NCI-H187 (cell line): ENCODE data around the gene MAGEB6.
"Not testable (repeated sequence)": the region's sequence is repeated elsewhere in the genome, so short reads cannot be mapped to it uniquely, and the experiment has no call there.

Experiments
- DNase-seq, 2 experiments: peaks; one replicate each; lab custom pipeline; 2025; lab: John Stamatoyannopoulos, UW

The MAGEB6 gene, protein sequence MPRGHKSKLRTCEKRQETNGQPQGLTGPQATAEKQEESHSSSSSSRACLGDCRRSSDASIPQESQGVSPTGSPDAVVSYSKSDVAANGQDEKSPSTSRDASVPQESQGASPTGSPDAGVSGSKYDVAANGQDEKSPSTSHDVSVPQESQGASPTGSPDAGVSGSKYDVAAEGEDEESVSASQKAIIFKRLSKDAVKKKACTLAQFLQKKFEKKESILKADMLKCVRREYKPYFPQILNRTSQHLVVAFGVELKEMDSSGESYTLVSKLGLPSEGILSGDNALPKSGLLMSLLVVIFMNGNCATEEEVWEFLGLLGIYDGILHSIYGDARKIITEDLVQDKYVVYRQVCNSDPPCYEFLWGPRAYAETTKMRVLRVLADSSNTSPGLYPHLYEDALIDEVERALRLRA

DNA sequence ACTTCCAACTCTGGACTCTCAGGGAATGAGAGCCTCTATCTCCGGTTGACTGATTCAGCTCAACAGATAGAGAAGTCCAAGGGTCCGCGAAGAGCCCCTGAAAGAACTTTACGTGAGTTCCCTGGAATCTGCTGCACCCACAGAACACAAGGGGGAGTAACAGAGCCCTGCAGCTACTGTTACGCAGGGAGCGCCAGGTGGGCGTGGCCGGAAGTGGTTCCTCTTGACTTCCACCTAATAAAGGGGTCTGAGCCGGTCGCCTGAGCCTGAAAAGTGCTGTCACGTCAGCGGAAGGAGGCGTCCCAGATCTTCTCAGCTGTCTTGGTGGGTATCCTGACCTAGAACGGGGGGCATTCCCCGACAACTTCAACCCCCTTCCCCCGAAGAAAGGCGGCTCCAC, at the start of gene MAGEB6:
Gene MAGEB6 (plus strand): TSS at position 237 of the 400 bp plus-strand sequence. CDS start 1,407 bp downstream, outside the sequence.
- no peak for DNase-seq

DNA sequence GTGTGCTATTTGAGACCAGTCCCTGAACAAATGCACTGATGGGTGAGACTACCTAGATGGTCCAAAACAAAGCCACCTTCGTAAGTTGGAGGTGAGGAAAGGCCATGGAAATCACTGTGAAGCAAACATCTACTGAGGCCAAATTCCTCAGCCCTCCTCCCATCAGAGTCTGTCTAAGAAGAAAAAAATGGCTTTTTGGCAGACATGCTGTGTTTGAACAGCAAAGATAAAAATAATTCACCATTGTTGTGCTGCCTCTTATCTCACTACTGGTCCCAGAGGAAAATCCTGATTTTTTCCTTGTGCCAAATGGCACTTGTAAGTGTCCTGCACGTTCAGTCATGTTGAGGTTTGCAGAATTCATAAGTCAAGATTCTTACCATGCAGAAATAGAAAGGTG, 46.2 kb upstream of the MAGEB6 start:
- DNase-seq: no peak

DNA sequence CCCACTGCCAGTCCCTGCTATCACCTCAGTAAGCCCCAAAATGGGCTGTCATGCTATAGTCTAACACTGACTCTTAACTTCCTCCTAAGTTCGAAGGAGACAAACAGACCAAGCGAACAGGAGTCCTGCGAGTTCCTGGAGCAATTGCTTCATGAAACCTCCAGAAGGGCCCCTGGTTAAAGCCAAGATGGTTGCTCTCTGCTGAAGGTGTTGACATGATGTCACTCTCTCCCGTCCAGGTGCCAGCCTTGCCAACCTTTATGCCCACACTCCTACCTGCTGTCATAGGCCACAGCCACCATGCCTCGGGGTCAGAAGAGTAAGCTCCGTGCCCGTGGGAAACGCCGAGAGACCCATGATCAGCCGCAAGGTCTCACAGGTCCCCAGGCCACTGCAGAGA, 31.9 kb upstream of the MAGEB6 start, which contains the start of gene MAGEB6B:
Gene MAGEB6B (plus strand): TSS at position 301 of the 400 bp plus-strand sequence. CDS start 0 bp downstream, at position 301.
- DNase-seq: no peak

DNA sequence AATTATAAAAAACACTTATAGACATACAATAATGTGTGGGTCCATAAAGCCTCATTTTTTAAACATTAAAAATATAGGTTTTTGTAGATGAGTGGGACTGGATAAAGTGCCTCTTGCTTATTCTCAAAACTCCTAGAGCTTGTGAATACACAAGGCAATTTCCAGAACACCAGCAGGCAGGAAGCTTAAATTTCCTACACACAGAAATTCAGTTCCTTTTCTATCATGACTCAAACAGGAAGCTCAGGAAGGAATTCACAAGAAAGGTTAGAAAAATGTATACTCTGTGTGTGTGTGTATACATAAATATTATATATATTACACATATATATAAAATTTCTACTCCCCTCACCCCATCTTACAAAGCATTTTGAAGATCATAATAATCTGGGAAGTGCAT, 11.3 kb downstream of the MAGEB6 start:
- no peak for DNase-seq

DNA sequence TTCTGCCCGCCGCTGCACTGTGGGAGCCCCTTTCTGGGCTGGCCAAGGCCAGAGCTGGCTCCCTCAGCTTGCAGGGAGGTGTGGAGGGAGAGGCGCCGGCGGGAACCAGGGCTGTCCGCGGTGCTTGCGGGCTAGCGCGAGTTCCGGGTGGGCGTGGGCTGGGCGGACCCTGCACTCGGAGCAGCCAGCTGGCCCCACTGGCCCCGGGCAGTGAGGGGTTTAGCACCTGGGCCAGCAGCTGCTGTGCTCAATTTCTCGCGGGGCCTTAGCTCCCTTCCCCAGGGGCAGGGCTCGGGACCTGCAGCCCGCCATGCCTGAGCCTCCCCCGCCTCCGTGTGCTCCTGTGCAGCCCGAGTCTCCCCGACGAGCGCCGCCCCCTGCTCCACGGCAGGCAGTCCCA, 12.5 kb downstream of the MAGEB6 start:
- not testable (repeated sequence) for DNase-seq

DNA sequence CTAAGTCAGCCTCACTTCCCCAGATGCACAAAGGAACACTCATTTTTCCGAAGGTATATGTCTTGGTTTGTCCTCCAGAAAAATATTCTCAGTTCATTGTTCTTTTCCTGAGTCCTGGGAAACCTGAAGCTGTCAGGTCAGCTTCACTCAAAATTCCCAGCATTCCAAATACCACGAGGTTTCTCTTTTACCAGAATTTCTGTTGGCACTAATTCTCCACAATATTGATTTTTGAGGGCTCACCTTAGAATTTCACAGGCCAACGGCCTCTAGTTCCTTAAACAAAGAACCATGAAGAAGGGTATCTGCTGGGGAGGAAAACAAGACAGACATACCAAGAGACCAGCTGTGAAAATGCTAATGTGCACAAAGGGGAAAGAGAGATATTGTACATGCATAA, 15.8 kb downstream of the MAGEB6 start:
- no peak for DNase-seq

DNA sequence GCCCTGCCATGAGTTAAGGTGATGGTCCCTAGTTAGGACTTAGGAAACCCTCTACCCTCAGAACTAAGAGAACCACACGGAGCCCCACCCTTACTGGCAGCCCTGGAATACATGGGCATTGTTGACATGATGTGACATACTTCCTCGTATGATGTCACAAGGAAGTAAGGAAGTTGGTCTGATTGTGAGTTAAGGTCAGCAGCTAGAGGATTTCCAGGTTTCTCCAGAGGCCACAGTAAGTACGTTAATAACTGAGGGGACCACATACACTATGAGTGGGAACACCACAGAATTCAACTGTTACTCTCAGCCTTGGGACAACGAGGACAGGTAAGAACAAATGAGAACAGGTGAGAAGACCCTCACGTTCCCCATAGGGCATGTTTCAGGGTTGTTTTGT, 23.6 kb downstream of the MAGEB6 start, which contains the start of gene MAGEB5:
Gene MAGEB5 (plus strand): TSS at position 301 of the 400 bp plus-strand sequence. CDS start 1,133 bp downstream, outside the sequence.
- no peak for DNase-seq

DNA sequence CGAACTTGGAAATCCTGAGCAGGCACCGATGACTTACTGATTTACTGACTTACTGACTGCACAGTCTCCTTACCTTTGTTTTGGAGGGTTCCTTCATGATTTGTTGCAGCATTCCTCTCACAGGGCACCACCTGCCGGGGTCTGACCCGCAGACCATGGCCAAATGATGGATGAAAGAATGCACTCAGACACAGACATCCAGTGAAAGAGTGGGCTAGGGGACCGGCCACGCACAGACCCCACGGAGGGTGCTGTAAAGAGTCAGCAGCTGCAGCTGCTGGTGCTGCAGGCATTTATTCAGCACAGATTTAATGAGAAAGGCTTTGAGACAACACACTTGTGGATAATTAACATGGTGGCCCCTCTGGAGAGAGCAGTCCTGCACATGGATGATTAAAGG, 27.1 kb downstream of the MAGEB6 start:
- DNase-seq: no peak

DNA sequence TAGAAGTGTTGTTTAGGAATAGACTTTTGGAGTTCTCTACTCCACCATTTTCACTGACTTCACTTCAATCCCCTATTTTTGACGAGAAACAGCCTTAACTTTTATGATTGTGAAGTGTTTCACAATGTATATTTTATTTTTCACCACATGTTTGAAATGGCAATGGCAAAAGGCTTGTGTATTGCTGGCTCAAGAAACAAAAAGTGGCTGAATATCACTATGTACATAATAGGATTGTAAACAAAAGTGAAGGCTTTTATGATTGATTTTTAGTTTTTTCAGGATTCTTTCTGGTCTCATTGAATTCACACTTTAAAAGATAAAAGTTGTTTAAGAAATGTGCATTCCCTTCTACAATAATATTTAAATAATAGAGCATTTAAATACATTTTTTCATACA, 41.9 kb downstream of the MAGEB6 start:
- DNase-seq: no peak
